Testis (tissue), 2 donors: ENCODE measurements around the gene PRUNE1.

Source experiments
- POLR2A ChIP-seq: fragments of 450-650 bp; IDR thresholded peaks from one replicate; pipeline ENCODE4 v1.6.1; 2017; ENCODE audit warnings: antibody characterized with exemption, mild to moderate bottlenecking, moderate library complexity
- TF ChIP-seq, protein P1 (sequence below), 3 experiments: fragments of 450-650 bp in 2 of 3; fragments of 200-600 bp in 1 of 3; sonication (generic) in 1 of 3; IDR thresholded peaks; one replicate each; pipeline ENCODE4 v1.5.1; 2016 to 2019; ENCODE audit warnings: antibody characterized with exemption in 3 of 3, mild to moderate bottlenecking in 2 of 3, moderate library complexity in 1 of 3

DNA sequence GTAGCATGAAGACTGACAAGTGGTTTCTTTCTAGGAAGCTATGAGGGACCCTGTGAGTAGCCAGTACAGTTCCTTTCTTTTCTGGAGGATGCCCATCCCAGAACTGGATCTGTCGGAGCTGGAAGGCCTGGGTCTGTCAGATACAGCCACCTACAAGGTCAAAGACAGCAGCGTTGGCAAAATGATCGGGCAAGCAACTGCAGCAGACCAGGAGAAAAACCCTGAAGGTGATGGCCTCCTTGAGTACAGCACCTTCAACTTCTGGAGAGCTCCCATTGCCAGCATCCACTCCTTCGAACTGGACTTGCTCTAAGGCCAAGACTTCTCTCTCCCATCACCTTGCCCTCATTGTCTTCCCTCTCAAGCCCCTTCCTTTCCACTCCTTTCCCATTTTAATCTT, 58.9 kb downstream of the PRUNE1 start:
- TF ChIP-seq, protein P1, sequence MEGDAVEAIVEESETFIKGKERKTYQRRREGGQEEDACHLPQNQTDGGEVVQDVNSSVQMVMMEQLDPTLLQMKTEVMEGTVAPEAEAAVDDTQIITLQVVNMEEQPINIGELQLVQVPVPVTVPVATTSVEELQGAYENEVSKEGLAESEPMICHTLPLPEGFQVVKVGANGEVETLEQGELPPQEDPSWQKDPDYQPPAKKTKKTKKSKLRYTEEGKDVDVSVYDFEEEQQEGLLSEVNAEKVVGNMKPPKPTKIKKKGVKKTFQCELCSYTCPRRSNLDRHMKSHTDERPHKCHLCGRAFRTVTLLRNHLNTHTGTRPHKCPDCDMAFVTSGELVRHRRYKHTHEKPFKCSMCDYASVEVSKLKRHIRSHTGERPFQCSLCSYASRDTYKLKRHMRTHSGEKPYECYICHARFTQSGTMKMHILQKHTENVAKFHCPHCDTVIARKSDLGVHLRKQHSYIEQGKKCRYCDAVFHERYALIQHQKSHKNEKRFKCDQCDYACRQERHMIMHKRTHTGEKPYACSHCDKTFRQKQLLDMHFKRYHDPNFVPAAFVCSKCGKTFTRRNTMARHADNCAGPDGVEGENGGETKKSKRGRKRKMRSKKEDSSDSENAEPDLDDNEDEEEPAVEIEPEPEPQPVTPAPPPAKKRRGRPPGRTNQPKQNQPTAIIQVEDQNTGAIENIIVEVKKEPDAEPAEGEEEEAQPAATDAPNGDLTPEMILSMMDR (IDR thresholded peaks at IDR 0.05), result no peak
- TF ChIP-seq POLR2A, result no peak
